Measurements from ENCODE around the gene ANKRD44. TPM values are rescaled to one million over a fixed set of nuclear protein-coding genes. Genes with fewer than 3 reads are reported as not detected.

ANKRD44 gene
- total RNA-seq, 1 donor from 2014 or later, result 11.2 TPM

DNA sequence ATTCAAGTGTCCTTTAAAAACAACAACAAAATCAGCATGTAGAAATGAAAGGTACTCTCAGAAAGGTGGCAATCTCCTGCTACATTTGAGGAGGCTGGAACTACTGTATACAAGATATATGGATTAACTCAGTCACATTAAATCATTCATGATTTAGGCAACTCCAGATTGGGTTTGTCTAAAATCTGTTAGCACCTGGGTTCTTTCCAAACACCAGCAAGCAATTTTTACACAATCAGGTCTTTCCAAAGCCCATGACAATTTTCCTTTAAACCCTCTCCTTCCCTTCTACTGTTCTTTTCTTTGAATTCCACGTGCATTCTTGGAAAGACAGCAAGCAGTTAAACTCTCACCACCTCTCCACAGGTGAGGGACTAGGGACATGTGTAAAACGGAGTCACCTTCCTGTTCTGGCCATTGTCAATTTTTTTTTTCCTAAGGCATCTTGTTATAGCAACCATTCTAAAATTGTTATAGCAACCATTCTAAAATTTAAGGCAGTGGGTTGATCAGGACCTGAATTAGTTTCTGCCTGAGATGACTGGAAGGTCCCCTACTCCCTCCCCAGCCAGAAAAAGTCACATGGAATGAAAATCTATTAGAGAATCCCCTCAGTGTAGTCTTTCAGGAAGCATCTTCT lies 113.9 kb downstream of the ANKRD44 start:
- TF ChIP-seq, protein P1, sequence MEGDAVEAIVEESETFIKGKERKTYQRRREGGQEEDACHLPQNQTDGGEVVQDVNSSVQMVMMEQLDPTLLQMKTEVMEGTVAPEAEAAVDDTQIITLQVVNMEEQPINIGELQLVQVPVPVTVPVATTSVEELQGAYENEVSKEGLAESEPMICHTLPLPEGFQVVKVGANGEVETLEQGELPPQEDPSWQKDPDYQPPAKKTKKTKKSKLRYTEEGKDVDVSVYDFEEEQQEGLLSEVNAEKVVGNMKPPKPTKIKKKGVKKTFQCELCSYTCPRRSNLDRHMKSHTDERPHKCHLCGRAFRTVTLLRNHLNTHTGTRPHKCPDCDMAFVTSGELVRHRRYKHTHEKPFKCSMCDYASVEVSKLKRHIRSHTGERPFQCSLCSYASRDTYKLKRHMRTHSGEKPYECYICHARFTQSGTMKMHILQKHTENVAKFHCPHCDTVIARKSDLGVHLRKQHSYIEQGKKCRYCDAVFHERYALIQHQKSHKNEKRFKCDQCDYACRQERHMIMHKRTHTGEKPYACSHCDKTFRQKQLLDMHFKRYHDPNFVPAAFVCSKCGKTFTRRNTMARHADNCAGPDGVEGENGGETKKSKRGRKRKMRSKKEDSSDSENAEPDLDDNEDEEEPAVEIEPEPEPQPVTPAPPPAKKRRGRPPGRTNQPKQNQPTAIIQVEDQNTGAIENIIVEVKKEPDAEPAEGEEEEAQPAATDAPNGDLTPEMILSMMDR (conservative IDR thresholded peaks at IDR 0.05), result no peak
- no peaks in the 10 kb centered on the region for H3K27me3 Mint-ChIP-seq (ENCODE audit: low read depth)
- DNase-seq (ENCODE audit: low read depth, low spot score), result no peak
- no peaks in the 10 kb centered on the region for H3K4me1 Mint-ChIP-seq
- H3K9me3 Mint-ChIP-seq, result no peaks in the 10 kb centered on the region
- no peak overlapping the region for H3K4me3 Mint-ChIP-seq
- no peaks in the 10 kb centered on the region for H3K36me3 Mint-ChIP-seq (ENCODE audit: low read depth)
- no peak overlapping the region for H3K27ac Mint-ChIP-seq (ENCODE audit: unreplicated experiment)

DNA sequence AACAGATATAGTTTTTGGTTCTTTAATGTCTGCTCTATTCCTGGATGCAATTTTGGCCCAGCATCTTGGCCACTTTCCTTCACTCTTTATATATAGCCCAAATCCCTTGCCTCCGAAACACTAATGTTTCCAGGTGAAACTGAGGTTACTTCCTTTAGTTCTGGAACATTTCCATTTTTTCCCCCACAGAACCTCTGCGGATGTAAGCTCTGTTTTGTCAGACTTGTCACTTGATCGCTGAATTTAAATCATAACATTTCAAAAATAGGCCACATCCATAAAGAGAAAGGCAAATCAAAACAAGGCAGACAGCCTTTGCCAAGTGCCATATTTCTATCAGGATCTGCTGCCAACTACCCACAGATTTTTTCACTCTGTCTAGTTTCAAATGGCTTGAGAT lies 115.1 kb downstream of the ANKRD44 start:
- H3K4me3 Mint-ChIP-seq, result no peak overlapping the region
- no peak for DNase-seq (ENCODE audit: low read depth, low spot score)
- no peaks in the 10 kb centered on the region for H3K9me3 Mint-ChIP-seq
- no peak overlapping the region for H3K27ac Mint-ChIP-seq (ENCODE audit: unreplicated experiment)
- H3K36me3 Mint-ChIP-seq (ENCODE audit: low read depth), result no peaks in the 10 kb centered on the region
- H3K4me1 Mint-ChIP-seq, result peaks cover 5% of the 10 kb centered on the region
- TF ChIP-seq, protein P1 (conservative IDR thresholded peaks at IDR 0.05), result no peak
- H3K27me3 Mint-ChIP-seq (ENCODE audit: low read depth), result no peaks in the 10 kb centered on the region

DNA sequence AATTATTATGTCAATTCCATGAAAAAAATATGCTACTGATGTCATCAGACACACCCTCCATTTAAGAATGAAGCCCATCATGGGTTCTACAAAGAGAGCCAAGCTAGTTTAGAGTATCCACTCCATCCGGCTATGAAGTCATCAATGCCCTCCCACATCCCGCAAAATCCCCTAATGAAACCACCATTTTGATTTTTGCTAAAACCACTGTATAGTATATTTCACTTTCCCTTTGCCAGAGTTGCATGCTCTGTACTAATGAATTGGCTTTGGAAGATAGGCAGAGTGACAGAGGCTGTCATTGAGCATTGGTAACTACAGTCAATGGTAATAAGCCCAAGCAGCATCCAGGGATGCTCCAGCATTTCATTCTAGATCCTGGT lies 118.6 kb downstream of the ANKRD44 start:
- TF ChIP-seq, protein P1 (conservative IDR thresholded peaks at IDR 0.05), result no peak
- Mint-ChIP-seq H3K9me3 (no peaks in the 10 kb centered on the region), H3K36me3 (ENCODE audit: low read depth) (no peaks in the 10 kb centered on the region), H3K4me3 (no peak overlapping the region), H3K4me1 (peaks cover 7% of the 10 kb centered on the region), H3K27ac (ENCODE audit: unreplicated experiment) (no peak overlapping the region), H3K27me3 (ENCODE audit: low read depth) (no peaks in the 10 kb centered on the region)
- no peak for DNase-seq (ENCODE audit: low read depth, low spot score)

DNA sequence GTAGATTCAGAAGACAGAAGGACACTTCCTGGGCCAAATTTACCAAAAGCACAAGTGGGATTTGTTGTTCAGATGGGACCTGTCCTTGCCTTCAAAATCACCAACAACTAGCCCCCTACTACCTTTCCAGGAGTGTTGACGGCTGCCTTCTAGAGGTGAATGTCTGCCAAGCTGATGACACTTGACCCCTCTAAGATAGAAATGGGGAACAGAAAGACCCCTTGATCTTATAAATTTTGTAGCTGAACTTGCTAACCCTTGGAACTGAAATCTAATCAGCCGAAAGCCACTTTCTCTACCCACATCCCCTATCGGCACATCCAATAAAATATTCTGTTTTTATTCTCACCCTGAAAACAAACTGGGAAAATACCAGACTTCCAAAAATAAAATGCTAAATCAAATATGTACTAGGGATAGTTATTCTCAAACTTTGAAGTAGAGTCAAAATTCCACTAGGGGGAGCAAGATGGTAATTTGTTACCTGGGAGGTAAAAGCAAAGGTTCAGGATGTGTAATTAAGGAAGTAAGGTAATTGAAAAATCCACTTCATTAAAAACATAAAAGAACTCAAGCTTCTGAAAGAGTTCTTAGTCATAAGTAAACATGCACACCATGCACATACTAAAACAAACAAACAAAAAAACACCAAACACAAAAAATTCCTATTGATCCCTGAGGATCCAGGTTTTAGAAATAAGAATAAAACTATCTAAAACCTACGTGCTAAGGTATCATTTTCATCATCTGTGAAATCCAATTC lies 119.2 kb downstream of the ANKRD44 start:
- H3K27me3 Mint-ChIP-seq (ENCODE audit: low read depth), result no peaks in the 10 kb centered on the region
- DNase-seq (ENCODE audit: low read depth, low spot score), result no peak
- H3K4me3 Mint-ChIP-seq, result no peak overlapping the region
- H3K36me3 Mint-ChIP-seq (ENCODE audit: low read depth), result no peaks in the 10 kb centered on the region
- H3K27ac Mint-ChIP-seq (ENCODE audit: unreplicated experiment), result no peak overlapping the region
- H3K9me3 Mint-ChIP-seq, result no peaks in the 10 kb centered on the region
- TF ChIP-seq, protein P1 (conservative IDR thresholded peaks at IDR 0.05), result peak; percentile 85
- H3K4me1 Mint-ChIP-seq, result peaks cover 7% of the 10 kb centered on the region

DNA sequence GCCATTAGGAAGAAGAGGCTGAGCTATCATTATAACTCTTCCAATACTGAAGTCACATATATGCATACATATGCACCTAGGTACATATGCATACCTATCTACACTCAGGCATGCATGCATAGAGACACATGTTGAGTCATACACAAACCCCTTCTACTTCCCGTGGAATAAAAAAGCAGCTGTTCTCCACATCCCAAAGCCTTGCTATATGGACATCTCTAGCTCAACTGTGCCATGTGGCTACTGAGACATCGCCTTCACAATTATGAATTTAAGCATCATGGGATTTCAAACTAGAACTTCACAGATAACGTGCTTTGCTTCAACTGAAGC lies 120.5 kb downstream of the ANKRD44 start:
- DNase-seq (ENCODE audit: low read depth, low spot score), result no peak
- Mint-ChIP-seq H3K9me3 (no peaks in the 10 kb centered on the region), H3K4me3 (no peak overlapping the region), H3K4me1 (peaks cover 13% of the 10 kb centered on the region), H3K36me3 (ENCODE audit: low read depth) (no peaks in the 10 kb centered on the region), H3K27me3 (ENCODE audit: low read depth) (no peaks in the 10 kb centered on the region), H3K27ac (ENCODE audit: unreplicated experiment) (no peak overlapping the region)
- TF ChIP-seq, protein P1 (conservative IDR thresholded peaks at IDR 0.05), result no peak

Measured in neural crest cell (in vitro differentiated cells).